IMR-90 (cell line): ENCODE measurements around the gene TSC2. TPM values are rescaled to one million over a fixed set of nuclear protein-coding genes. Genes with fewer than 3 reads are reported as not detected.

ENCODE experiments used
- ATAC-seq: fragments of 200-7000 bp; cut with Tn5 transposase; 2 replicates; pipeline ENCODE4 v1.9.1; 2020; ENCODE audit warnings: low read depth, mild to moderate bottlenecking, moderate library complexity
- BruUV-seq: library from RNA; stranded (reverse); fragments of 400-500 nt; replicated peaks from 2 replicates; lab custom pipeline; 2021; lab: Mats Ljungman, UMichigan
- CTCF ChIA-PET: fragments of 300-600 bp; formaldehyde crosslinking; extraction: SDS; loops from one replicate; lab custom pipeline; 2021; ENCODE audit warnings: antibody characterized with exemption; lab: Yijun Ruan, JAX
- POLR2A ChIA-PET: fragments of 300-600 bp; sonication (Branson Sonifier 250); formaldehyde crosslinking; loops from one replicate; lab custom pipeline; 2022; ENCODE audit warnings: antibody characterized with exemption; ENCODE audit not compliant: unreplicated experiment; lab: Charles Lee
- DNase-seq: peaks from one replicate; pipeline ENCODE4 v3.0.0; 2013
- H2AFZ ChIP-seq: replicated peaks from 2 replicates; pipeline ENCODE3; 2013; ENCODE audit warnings: low read length, mild to moderate bottlenecking; ENCODE audit not compliant: poor library complexity
- H2AK5ac ChIP-seq: 2 replicates; pipeline ENCODE4 v1.6.1; 2013; ENCODE audit warnings: low read depth, low read length, inconsistent platforms
- H2AK9ac ChIP-seq: replicated peaks from 2 replicates; pipeline ENCODE3; 2013; ENCODE audit warnings: mild to moderate bottlenecking, low read depth, low read length, moderate library complexity; ENCODE audit not compliant: poor library complexity
- H2BK120ac ChIP-seq: 2 replicates; pipeline ENCODE4 v1.6.1; 2013; ENCODE audit warnings: low read depth, low read length, inconsistent platforms
- H2BK15ac ChIP-seq: 3 replicates; pipeline ENCODE4 v1.6.1; 2013; ENCODE audit warnings: low read depth, low read length, inconsistent platforms
- H2BK20ac ChIP-seq: 2 replicates; pipeline ENCODE4 v1.6.1; 2013; ENCODE audit warnings: low read depth, mild to moderate bottlenecking, inconsistent platforms, low read length, moderate library complexity
- H2BK5ac ChIP-seq: 2 replicates; pipeline ENCODE4 v1.6.1; 2013; ENCODE audit warnings: mild to moderate bottlenecking, low read depth, low read length, inconsistent platforms; ENCODE audit not compliant: poor library complexity, severe bottlenecking
- H3K14ac ChIP-seq: replicated peaks from 2 replicates; pipeline ENCODE4 v1.6.1; 2013; ENCODE audit warnings: low read depth, low read length, inconsistent platforms
- H3K18ac ChIP-seq: 2 replicates; pipeline ENCODE4 v1.6.1; 2013; ENCODE audit warnings: low read depth, low read length, control low read depth
- H3K23ac ChIP-seq: 2 replicates; pipeline ENCODE4 v1.6.1; 2013; ENCODE audit warnings: low read depth, low read length, inconsistent platforms
- H3K27ac ChIP-seq: 2 replicates; pipeline ENCODE4 v1.5.1; 2013; ENCODE audit warnings: mild to moderate bottlenecking, control low read depth, low read length; ENCODE audit not compliant: insufficient read depth
- H3K27me3 ChIP-seq: 2 replicates; pipeline ENCODE4 v1.6.1; 2013; ENCODE audit warnings: low read length; ENCODE audit not compliant: control insufficient read depth, insufficient read depth
- H3K36me3 ChIP-seq: 2 replicates; pipeline ENCODE4 v1.6.1; 2013; ENCODE audit warnings: low read length, mixed read lengths; ENCODE audit not compliant: control insufficient read depth, insufficient read depth
- H3K4ac ChIP-seq: 2 replicates; pipeline ENCODE4 v1.6.1; 2013; ENCODE audit warnings: low read depth, low read length, inconsistent platforms
- H3K4me1 ChIP-seq: 2 replicates; pipeline ENCODE4 v1.6.1; 2013; ENCODE audit warnings: low read length, mixed read lengths; ENCODE audit not compliant: control insufficient read depth, insufficient read depth
- H3K4me2 ChIP-seq: 2 replicates; pipeline ENCODE4 v1.6.1; 2013; ENCODE audit warnings: low read depth, mild to moderate bottlenecking, control low read depth, low read length, moderate library complexity
- H3K4me3 ChIP-seq: 2 replicates; pipeline ENCODE4 v1.5.1; 2013; ENCODE audit warnings: low read depth, mild to moderate bottlenecking, control low read depth, low read length, moderate library complexity; ENCODE audit not compliant: insufficient read depth
- H3K56ac ChIP-seq: 2 replicates; pipeline ENCODE4 v1.6.1; 2013; ENCODE audit warnings: low read length, inconsistent platforms; ENCODE audit not compliant: insufficient read depth; ENCODE audit errors: extremely low read depth
- H3K79me1 ChIP-seq, 2 experiments: 2 replicates each; pipeline ENCODE4 v1.6.1; 2013; ENCODE audit warnings: low read length in 2 of 2, inconsistent platforms in 1 of 2, low read depth in 1 of 2
- H3K9ac ChIP-seq: 2 replicates; pipeline ENCODE4 v1.6.1; 2013; ENCODE audit warnings: low read depth, low read length, control low read depth
- H3K9me1 ChIP-seq: 2 replicates; pipeline ENCODE4 v1.6.1; 2013; ENCODE audit warnings: low read length, inconsistent platforms; ENCODE audit not compliant: insufficient read depth
- H3K9me3 ChIP-seq: 2 replicates; pipeline ENCODE4 v1.6.1; 2013; ENCODE audit warnings: low read length; ENCODE audit not compliant: control insufficient read depth, insufficient read depth
- H4K20me1 ChIP-seq: 2 replicates; pipeline ENCODE4 v1.6.1; 2013; ENCODE audit warnings: low read length, inconsistent platforms; ENCODE audit not compliant: insufficient read depth
- H4K5ac ChIP-seq: 2 replicates; pipeline ENCODE4 v1.6.1; 2013; ENCODE audit warnings: mild to moderate bottlenecking, low read depth, low read length, control low read depth
- H4K8ac ChIP-seq, 2 experiments: 2 replicates each; pipeline ENCODE4 v1.6.1; 2013; ENCODE audit warnings: low read depth in 2 of 2, low read length in 2 of 2, control low read depth in 1 of 2, inconsistent platforms in 1 of 2
- H4K91ac ChIP-seq: 2 replicates; pipeline ENCODE4 v1.6.1; 2013; ENCODE audit warnings: low read depth, low read length, inconsistent platforms; ENCODE audit not compliant: insufficient read depth
- BHLHE40 ChIP-seq: fragments of 150-350 bp; IDR thresholded peaks from 2 replicates; pipeline ENCODE4 v1.6.1; 2016; ENCODE audit warnings: mild to moderate bottlenecking, low read depth, low read length
- CEBPB ChIP-seq: IDR thresholded peaks from 2 replicates; pipeline ENCODE4 v1.6.1; 2012; ENCODE audit warnings: low read depth, low read length, improper control_type of control experiment
- CHD1 ChIP-seq: IDR thresholded peaks from 2 replicates; pipeline ENCODE4 v1.6.1; 2012; ENCODE audit warnings: low read depth, low read length, improper control_type of control experiment
- CTCF ChIP-seq: conservative IDR thresholded peaks from 2 replicates; pipeline ENCODE4 v1.5.1; 2012; ENCODE audit warnings: mild to moderate bottlenecking, low read depth, low read length, improper control_type of control experiment
- ELK1 ChIP-seq: fragments of 150-350 bp; IDR thresholded peaks from 2 replicates; pipeline ENCODE4 v1.6.1; 2016; ENCODE audit warnings: low read depth, mild to moderate bottlenecking, low read length, moderate library complexity, borderline replicate concordance
- FOS ChIP-seq: fragments of 150-350 bp; IDR thresholded peaks from 2 replicates; pipeline ENCODE4 v1.6.1; 2016; ENCODE audit warnings: low read depth, low read length
- MAFK ChIP-seq: IDR thresholded peaks from 2 replicates; pipeline ENCODE4 v1.6.1; 2012; ENCODE audit warnings: low read depth, low read length, improper control_type of control experiment
- MAZ ChIP-seq: IDR thresholded peaks from 2 replicates; pipeline ENCODE4 v1.6.1; 2012; ENCODE audit warnings: low read depth, mild to moderate bottlenecking, low read length, improper control_type of control experiment, moderate library complexity, borderline replicate concordance
- MXI1 ChIP-seq: IDR thresholded peaks from 2 replicates; pipeline ENCODE4 v1.6.1; 2012; ENCODE audit warnings: low read depth, mild to moderate bottlenecking, low read length, moderate library complexity, borderline replicate concordance
- NFE2L2 ChIP-seq: fragments of 150-350 bp; IDR thresholded peaks from 2 replicates; pipeline ENCODE4 v1.6.1; 2016; ENCODE audit warnings: low read depth, mild to moderate bottlenecking, low read length
- POLR2A ChIP-seq: IDR thresholded peaks from 2 replicates; pipeline ENCODE4 v1.6.1; 2012; ENCODE audit warnings: mild to moderate bottlenecking, low read depth, low read length
- RAD21 ChIP-seq: IDR thresholded peaks from 2 replicates; pipeline ENCODE4 v1.6.1; 2012; ENCODE audit warnings: low read length, improper control_type of control experiment
- RCOR1 ChIP-seq: IDR thresholded peaks from 2 replicates; pipeline ENCODE4 v1.6.1; 2012; ENCODE audit warnings: mild to moderate bottlenecking, low read length, improper control_type of control experiment; ENCODE audit not compliant: insufficient replicate concordance
- RFX5 ChIP-seq: IDR thresholded peaks from 2 replicates; pipeline ENCODE4 v1.8.0; 2012; ENCODE audit warnings: low read depth, mild to moderate bottlenecking, low read length, moderate library complexity
- SMC3 ChIP-seq: fragments of 150-350 bp; IDR thresholded peaks from 2 replicates; pipeline ENCODE4 v1.6.1; 2016; ENCODE audit warnings: low read depth, mild to moderate bottlenecking, antibody characterized with exemption, low read length, moderate library complexity
- USF2 ChIP-seq: fragments of 150-350 bp; IDR thresholded peaks from 2 replicates; pipeline ENCODE4 v1.6.1; 2017; ENCODE audit warnings: mild to moderate bottlenecking, antibody characterized with exemption, low read length, low read depth
- WGBS, 2 experiments: methylation state at CpG; one replicate each; pipeline versions ENCODE4 v1.1.5 to v1.1.7; 2013; ENCODE audit warnings: missing lambda C conversion rate in 2 of 2; ENCODE audit not compliant: insufficient read length in 1 of 2; ENCODE audit errors: extremely low coverage in 2 of 2; 5-methylcytosine and 5-hydroxymethylcytosine counted together
- dilution Hi-C: fragments of 300-500 bp; cut with HindIII; formaldehyde crosslinking; loops from one replicate; pipeline ENCODE4 v1.14.3; 2018; ENCODE audit warnings: low sequenced_read_pairs; ENCODE audit not compliant: unreplicated experiment
- in situ Hi-C: fragments of 300-500 bp; cut with MboI; formaldehyde crosslinking; loops from 3 replicates; pipeline ENCODE4 v1.14.3; 2019; ENCODE audit warnings: low sequenced_read_pairs, inconsistent platforms, mixed read lengths
- intact Hi-C: fragments of 100-400 bp; cut with micrococcal nuclease; formaldehyde crosslinking; loops from 2 replicates; pipeline ENCODE4 v1.10.0; 2022
- polyA plus RNA-seq, 3 experiments: library from polyadenylated mRNA; depleted of rRNA; stranded (reverse); fragments of >200 nt; gene quantifications; 2 replicates each; pipeline ENCODE4 v1.2.3, GENCODE V29; 2012; ENCODE audit warnings: low replicate concordance in 1 of 3
- total RNA-seq: library from RNA; depleted of rRNA; stranded (reverse); fragments of >200 nt; gene quantifications from 2 replicates; pipeline ENCODE4 v1.2.3, GENCODE V29; 2012

TSC2 gene
- total and polyA plus RNA-seq, 2 of the 4 experiments (the other 2 are of a cell fraction), result 31.4 to 88.6 TPM

- H2AK9ac ChIP-seq, result no peak overlapping the region
- no peaks in the 10 kb centered on the region for H3K27me3 ChIP-seq
- no peak overlapping the region for H3K9ac ChIP-seq
- no peak overlapping the region for H3K56ac ChIP-seq
- H3K14ac ChIP-seq, result no peak overlapping the region
- dilution Hi-C loops, result no loop called here
- 93% methylated on average over 17 of the region's 22 CpGs; no CpG with 5 or more reads in 1 of the 2 experiments for WGBS, 2 experiments
- no peaks in the 10 kb centered on the region for H3K9me3 ChIP-seq
- no peak for DNase-seq
- no peak for ATAC-seq
- peaks cover 9% of the 10 kb centered on the region for H3K9me1 ChIP-seq
- H3K79me1 ChIP-seq, result peaks cover 11 to 64% of the 10 kb centered on the region in 2 experiments
- H3K23ac ChIP-seq, result no peak overlapping the region
- H4K91ac ChIP-seq, result no peak overlapping the region
- peaks cover 15% of the 10 kb centered on the region for H4K20me1 ChIP-seq
- no peak overlapping the region for H3K4ac ChIP-seq
- H3K4me3 ChIP-seq, result no peak overlapping the region
- H2AFZ ChIP-seq, result no peak overlapping the region
- no peak overlapping the region for H4K8ac ChIP-seq
- no peak overlapping the region for H2BK15ac ChIP-seq
- no peak overlapping the region for H2BK20ac ChIP-seq
- H3K18ac ChIP-seq, result no peak overlapping the region
- no peak overlapping the region for H3K4me2 ChIP-seq
- H3K4me1 ChIP-seq, result peaks cover 33% of the 10 kb centered on the region
- H2BK120ac ChIP-seq, result no peak overlapping the region
- BruUV-seq, result no TSS peak
- no peak overlapping the region for H2BK5ac ChIP-seq
- no peak overlapping the region for H4K5ac ChIP-seq
- POLR2A ChIA-PET, result no interaction called here
- H3K27ac ChIP-seq, result no peak overlapping the region
- in situ Hi-C loops, result no loop called here
- H2AK5ac ChIP-seq, result 0 out of 2 replicates have a peak overlapping the region, but pooled peaks have one; percentile 34
- intact Hi-C loops, result no loop called here
- TF ChIP-seq CHD1 (no peak), MAZ (no peak), NFE2L2 (no peak), FOS (no peak), USF2 (no peak), RCOR1 (no peak), ELK1 (no peak), CEBPB (no peak), SMC3 (no peak), CTCF (no peak), RAD21 (no peak), RFX5 (no peak), POLR2A (no peak), MAFK (no peak), MXI1 (no peak), BHLHE40 (no peak)
- peaks cover 19% of the 10 kb centered on the region for H3K36me3 ChIP-seq
- CTCF ChIA-PET, result no interaction called here
Measured at GRCh38 chr16:2029350-2029749, 18.4 kb upstream of the TSC2 start.
